H9 (cell line): ENCODE results near the gene SMIM1. TPM values are rescaled to one million over a fixed set of nuclear protein-coding genes. Genes with fewer than 3 reads are reported as not detected.

Experiments
- DNase-seq: peaks from one replicate; pipeline ENCODE4 v3.0.0-alpha.2; 2017
- H2AFZ ChIP-seq: one replicate; pipeline ENCODE4 v1.6.1; 2013; ENCODE audit warnings: mild to moderate bottlenecking, low read length, control low read depth, moderate library complexity
- H2AK5ac ChIP-seq: 2 replicates; pipeline ENCODE4 v1.6.1; 2013; ENCODE audit warnings: low read length, control low read depth, mixed read lengths; ENCODE audit not compliant: insufficient read length
- H2BK120ac ChIP-seq: one replicate; pipeline ENCODE4 v1.6.1; 2013; ENCODE audit warnings: low read depth, mild to moderate bottlenecking, low read length, control low read depth, inconsistent platforms; ENCODE audit not compliant: poor library complexity, severe bottlenecking
- H2BK12ac ChIP-seq: 2 replicates; pipeline ENCODE4 v1.6.1; 2013; ENCODE audit warnings: low read length, control low read depth, mixed read lengths, low read depth; ENCODE audit not compliant: insufficient read length
- H2BK15ac ChIP-seq: 2 replicates; pipeline ENCODE4 v1.6.1; 2013; ENCODE audit warnings: low read depth, low read length, control low read depth
- H2BK20ac ChIP-seq: one replicate; pipeline ENCODE4 v1.6.1; 2013; ENCODE audit warnings: low read depth, mild to moderate bottlenecking, low read length, control low read depth, inconsistent platforms; ENCODE audit not compliant: poor library complexity, severe bottlenecking
- H2BK5ac ChIP-seq: 2 replicates; pipeline ENCODE4 v1.6.1; 2013; ENCODE audit warnings: low read length, control low read depth, mixed read lengths; ENCODE audit not compliant: insufficient read length
- H3K14ac ChIP-seq: 2 replicates; pipeline ENCODE4 v1.6.1; 2013; ENCODE audit warnings: low read length, control low read depth; ENCODE audit not compliant: insufficient read depth
- H3K18ac ChIP-seq: 2 replicates; pipeline ENCODE4 v1.6.1; 2013; ENCODE audit warnings: low read depth, mild to moderate bottlenecking, mixed read lengths, low read length, control low read depth; ENCODE audit not compliant: insufficient read length
- H3K23ac ChIP-seq: 2 replicates; pipeline ENCODE4 v1.6.1; 2013; ENCODE audit warnings: low read length, control low read depth, mixed read lengths, low read depth; ENCODE audit not compliant: insufficient read length
- H3K23me2 ChIP-seq: 2 replicates; pipeline ENCODE4 v1.6.1; 2013; ENCODE audit warnings: low read depth, mild to moderate bottlenecking, mixed read lengths, low read length, control low read depth; ENCODE audit not compliant: insufficient read length, poor library complexity, severe bottlenecking
- H3K27ac ChIP-seq: 2 replicates; pipeline ENCODE4 v1.5.1; 2013; ENCODE audit warnings: low read length, control low read depth, mixed read lengths, low read depth; ENCODE audit not compliant: insufficient read length
- H3K27me3 ChIP-seq: 2 replicates; pipeline ENCODE4 v1.6.1; 2013; ENCODE audit warnings: low read length, control low read depth, inconsistent platforms; ENCODE audit not compliant: insufficient read depth
- H3K4ac ChIP-seq: 2 replicates; pipeline ENCODE4 v1.6.1; 2013; ENCODE audit warnings: low read depth, mild to moderate bottlenecking, control low read depth, inconsistent platforms, low read length, moderate library complexity
- H3K4me1 ChIP-seq: 2 replicates; pipeline ENCODE4 v1.6.1; 2013; ENCODE audit warnings: low read length, control low read depth, inconsistent platforms; ENCODE audit not compliant: insufficient read depth
- H3K4me2 ChIP-seq: 2 replicates; pipeline ENCODE4 v1.6.1; 2013; ENCODE audit warnings: low read length, control low read depth, mixed read lengths; ENCODE audit not compliant: insufficient read length, insufficient read depth
- H3K56ac ChIP-seq: 2 replicates; pipeline ENCODE4 v1.6.1; 2013; ENCODE audit warnings: low read depth, mild to moderate bottlenecking, mixed read lengths, low read length, control low read depth; ENCODE audit not compliant: insufficient read length
- H3K79me1 ChIP-seq: 2 replicates; pipeline ENCODE4 v1.6.1; 2013; ENCODE audit warnings: low read depth, mild to moderate bottlenecking, moderate library complexity, low read length, control low read depth, inconsistent platforms; ENCODE audit not compliant: insufficient read depth, poor library complexity, severe bottlenecking
- H3K79me2 ChIP-seq: 2 replicates; pipeline ENCODE4 v1.6.1; 2013; ENCODE audit warnings: low read length, control low read depth, inconsistent platforms; ENCODE audit not compliant: insufficient read depth
- H3K9ac ChIP-seq: 2 replicates; pipeline ENCODE4 v1.6.1; 2013; ENCODE audit warnings: low read length, control low read depth, mixed read lengths; ENCODE audit not compliant: insufficient read length; ENCODE audit errors: extremely low read depth
- H3K9me3 ChIP-seq: one replicate; pipeline ENCODE4 v1.6.1; 2013; ENCODE audit warnings: low read depth, low read length, inconsistent platforms; ENCODE audit not compliant: control insufficient read depth
- H3T11ph ChIP-seq: one replicate; pipeline ENCODE4 v1.6.1; 2013; ENCODE audit warnings: mild to moderate bottlenecking, low read length, control low read depth, inconsistent platforms
- H4K20me1 ChIP-seq: one replicate; pipeline ENCODE4 v1.6.1; 2013; ENCODE audit not compliant: control insufficient read depth, insufficient read length, insufficient read depth
- H4K5ac ChIP-seq: 2 replicates; pipeline ENCODE4 v1.6.1; 2013; ENCODE audit warnings: low read depth, mild to moderate bottlenecking, mixed read lengths, low read length, control low read depth; ENCODE audit not compliant: insufficient read length
- H4K8ac ChIP-seq: replicated peaks from 2 replicates; pipeline ENCODE4 v1.6.1; 2013; ENCODE audit warnings: low read length, control low read depth, mixed read lengths, low read depth; ENCODE audit not compliant: insufficient read length
- H4K91ac ChIP-seq: 2 replicates; pipeline ENCODE4 v1.6.1; 2013; ENCODE audit warnings: low read depth, mild to moderate bottlenecking, moderate library complexity, mixed read lengths, low read length, control low read depth; ENCODE audit not compliant: insufficient read length
- H3K27ac Mint-ChIP-seq, 3 experiments: 2 replicates in 2 of 3; 3 replicates in 1 of 3; pipeline ENCODE4 v1.8.0; 2020 to 2021; ENCODE audit warnings: mixed read lengths in 3 of 3, mild to moderate bottlenecking in 1 of 3, moderate library complexity in 1 of 3
- H3K27me3 Mint-ChIP-seq: 2 replicates; pipeline ENCODE4 v1.8.0; 2021; ENCODE audit warnings: low read depth, mild to moderate bottlenecking, moderate library complexity, mixed read lengths
- H3K36me3 Mint-ChIP-seq, 3 experiments: 2 replicates in 2 of 3; 3 replicates in 1 of 3; pipeline ENCODE4 v1.8.0; 2020 to 2021; ENCODE audit warnings: low read depth in 3 of 3, mixed read lengths in 3 of 3; ENCODE audit not compliant: insufficient read depth in 1 of 3
- H3K4me1 Mint-ChIP-seq, 2 experiments: 2 replicates each; pipeline ENCODE4 v1.8.0; 2020; ENCODE audit warnings: mixed read lengths in 2 of 2
- H3K4me3 Mint-ChIP-seq, 2 experiments: 2 replicates in 1 of 2; 3 replicates in 1 of 2; pipeline ENCODE4 v1.8.0; 2020 to 2021; ENCODE audit warnings: mild to moderate bottlenecking in 2 of 2, mixed read lengths in 2 of 2, moderate library complexity in 1 of 2
- H3K9me3 Mint-ChIP-seq, 2 experiments: 2 replicates in 1 of 2; 3 replicates in 1 of 2; pipeline ENCODE4 v1.8.0; 2020; ENCODE audit warnings: mild to moderate bottlenecking in 2 of 2, mixed read lengths in 2 of 2, moderate library complexity in 1 of 2
- WGBS: extraction: QIAGEN DNeasy Blood & Tissue Kit; methylation state at CpG from one replicate; pipeline ENCODE4 v1.1.7; 2013; ENCODE audit warnings: missing lambda C conversion rate, low lambda C conversion rate, mixed read lengths; ENCODE audit not compliant: insufficient read length; ENCODE audit errors: extremely low coverage; 5-methylcytosine and 5-hydroxymethylcytosine counted together
- total RNA-seq: library from RNA; stranded (reverse); gene quantifications from 2 replicates; pipeline ENCODE4 v1.2.1, GENCODE V29; 2021
- TF ChIP-seq, protein P1 (sequence below): fragments of 200-600 bp; sonication (generic); conservative IDR thresholded peaks from 3 replicates; pipeline ENCODE4 v1.8.0; 2021; ENCODE audit warnings: antibody characterized with exemption, mild to moderate bottlenecking

SMIM1 gene
- total RNA-seq, 1 experiment from 2014 or later = 5.3 TPM

- Histone ChIP-seq H4K5ac (no peak overlapping the region), H3K4ac (no peak overlapping the region), H3T11ph (no peak overlapping the region), H3K27ac (no peak overlapping the region), H3K9ac (no peak overlapping the region), H2BK15ac (no peak overlapping the region), H3K14ac (no peak overlapping the region), H2BK12ac (no peak overlapping the region), H4K8ac (no peak overlapping the region), H4K20me1 (no peaks in the 10 kb centered on the region), H3K4me2 (no peak overlapping the region), H2BK20ac (no peak overlapping the region), H3K79me2 (no peaks in the 10 kb centered on the region), H3K23me2 (no peaks in the 10 kb centered on the region), H2AK5ac (no peak overlapping the region), H3K9me3 (no peaks in the 10 kb centered on the region), H3K4me1 (no peaks in the 10 kb centered on the region), H3K79me1 (no peaks in the 10 kb centered on the region), H3K56ac (no peak overlapping the region), H2BK5ac (no peak overlapping the region), H3K23ac (no peak overlapping the region), H2BK120ac (no peak overlapping the region), H2AFZ (no peak overlapping the region), H3K27me3 (no peaks in the 10 kb centered on the region; the same call in 1 of the 2 replicates), H4K91ac (no peak overlapping the region), H3K18ac (no peak overlapping the region)
- H3K27ac Mint-ChIP-seq = no peak overlapping the region; a peak in 1 of 7 replicates
- no peak overlapping the region for H3K4me3 Mint-ChIP-seq
- no peaks in the 10 kb centered on the region; the same call in 1 of the 2 replicates for H3K27me3 Mint-ChIP-seq
- WGBS = no CpG with 5 or more reads among the region's 17 CpGs
- TF ChIP-seq, protein P1, sequence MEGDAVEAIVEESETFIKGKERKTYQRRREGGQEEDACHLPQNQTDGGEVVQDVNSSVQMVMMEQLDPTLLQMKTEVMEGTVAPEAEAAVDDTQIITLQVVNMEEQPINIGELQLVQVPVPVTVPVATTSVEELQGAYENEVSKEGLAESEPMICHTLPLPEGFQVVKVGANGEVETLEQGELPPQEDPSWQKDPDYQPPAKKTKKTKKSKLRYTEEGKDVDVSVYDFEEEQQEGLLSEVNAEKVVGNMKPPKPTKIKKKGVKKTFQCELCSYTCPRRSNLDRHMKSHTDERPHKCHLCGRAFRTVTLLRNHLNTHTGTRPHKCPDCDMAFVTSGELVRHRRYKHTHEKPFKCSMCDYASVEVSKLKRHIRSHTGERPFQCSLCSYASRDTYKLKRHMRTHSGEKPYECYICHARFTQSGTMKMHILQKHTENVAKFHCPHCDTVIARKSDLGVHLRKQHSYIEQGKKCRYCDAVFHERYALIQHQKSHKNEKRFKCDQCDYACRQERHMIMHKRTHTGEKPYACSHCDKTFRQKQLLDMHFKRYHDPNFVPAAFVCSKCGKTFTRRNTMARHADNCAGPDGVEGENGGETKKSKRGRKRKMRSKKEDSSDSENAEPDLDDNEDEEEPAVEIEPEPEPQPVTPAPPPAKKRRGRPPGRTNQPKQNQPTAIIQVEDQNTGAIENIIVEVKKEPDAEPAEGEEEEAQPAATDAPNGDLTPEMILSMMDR = no peak
- H3K9me3 Mint-ChIP-seq = no peaks in the 10 kb centered on the region
- peaks cover 0 to 13% of the 10 kb centered on the region in 2 experiments; a peak in 2 of 4 replicates for H3K4me1 Mint-ChIP-seq
- no peak for DNase-seq
- H3K36me3 Mint-ChIP-seq = peaks cover 6 to 18% (median 10%) of the 10 kb centered on the region in 3 experiments; a peak in 5 of 7 replicates
Measured at GRCh38 chr1:3733883-3734589, 38.5 kb upstream of the SMIM1 start.
